ENCODE measurements around the gene TBX20. TPM values are rescaled to one million over a fixed set of nuclear protein-coding genes. Genes with fewer than 3 reads are reported as not detected.

The TBX20 gene
- total and polyA plus RNA-seq, 2 experiments from 2014 or later, result 2.4 to 14.8 TPM

DNA sequence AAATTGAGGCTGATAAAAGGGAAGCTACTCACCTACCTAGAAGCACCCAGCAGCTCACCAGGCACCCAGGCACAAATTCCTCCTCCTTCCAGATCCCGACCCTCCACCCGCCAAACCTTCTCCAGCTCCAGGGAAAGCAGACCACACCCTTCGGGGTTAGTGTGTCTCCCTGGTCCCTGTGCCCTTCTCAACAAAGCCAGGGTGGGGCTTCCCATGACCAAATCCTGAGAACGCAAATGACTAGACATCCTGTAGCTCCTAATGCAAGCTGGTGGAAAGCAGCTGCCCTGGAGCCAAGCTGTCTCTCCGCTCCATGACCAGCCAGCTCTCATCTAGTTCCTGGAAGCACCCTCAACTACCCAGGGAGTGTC is 4.4 kb downstream of the TBX20 start:
- Histone ChIP-seq H3K4me1 (ENCODE audit: insufficient read depth) (peaks cover 4% of the 10 kb centered on the region), H3K9me2 (replicated peaks; ENCODE audit: insufficient read depth) (no peaks in the 10 kb centered on the region), H3K27ac (no peak overlapping the region), H3K36me3 (replicated peaks; ENCODE audit: insufficient read depth, low read depth) (no peaks in the 10 kb centered on the region), H3K79me2 (peaks cover 24% of the 10 kb centered on the region), H3K4me3 (no peak overlapping the region), H3K9me3 (ENCODE audit: low read depth) (no peaks in the 10 kb centered on the region), H3K4me2 (peak overlapping the region; percentile 93), H4K20me1 (ENCODE audit: insufficient read depth, poor library complexity, severe bottlenecking) (no peaks in the 10 kb centered on the region), H3K27me3 (peaks cover 68% of the 10 kb centered on the region), H2AFZ (no peak overlapping the region)
- WGBS (ENCODE audit: low lambda C conversion rate, missing lambda C conversion rate), result 40% methylated on average over 5 of the region's 5 CpGs
- TF ChIP-seq EZH2phosphoT487 (IDR thresholded peaks at IDR 0.05; ENCODE audit: low read depth, severe bottlenecking, unreplicated experiment) (no peak), EZH2 (IDR thresholded peaks at IDR 0.05; ENCODE audit: borderline replicate concordance) (no peak)
- TF ChIP-seq, protein P1, sequence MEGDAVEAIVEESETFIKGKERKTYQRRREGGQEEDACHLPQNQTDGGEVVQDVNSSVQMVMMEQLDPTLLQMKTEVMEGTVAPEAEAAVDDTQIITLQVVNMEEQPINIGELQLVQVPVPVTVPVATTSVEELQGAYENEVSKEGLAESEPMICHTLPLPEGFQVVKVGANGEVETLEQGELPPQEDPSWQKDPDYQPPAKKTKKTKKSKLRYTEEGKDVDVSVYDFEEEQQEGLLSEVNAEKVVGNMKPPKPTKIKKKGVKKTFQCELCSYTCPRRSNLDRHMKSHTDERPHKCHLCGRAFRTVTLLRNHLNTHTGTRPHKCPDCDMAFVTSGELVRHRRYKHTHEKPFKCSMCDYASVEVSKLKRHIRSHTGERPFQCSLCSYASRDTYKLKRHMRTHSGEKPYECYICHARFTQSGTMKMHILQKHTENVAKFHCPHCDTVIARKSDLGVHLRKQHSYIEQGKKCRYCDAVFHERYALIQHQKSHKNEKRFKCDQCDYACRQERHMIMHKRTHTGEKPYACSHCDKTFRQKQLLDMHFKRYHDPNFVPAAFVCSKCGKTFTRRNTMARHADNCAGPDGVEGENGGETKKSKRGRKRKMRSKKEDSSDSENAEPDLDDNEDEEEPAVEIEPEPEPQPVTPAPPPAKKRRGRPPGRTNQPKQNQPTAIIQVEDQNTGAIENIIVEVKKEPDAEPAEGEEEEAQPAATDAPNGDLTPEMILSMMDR (IDR thresholded peaks at IDR 0.05; ENCODE audit: poor library complexity), result no peak
- no peak for DNase-seq (ENCODE audit: low spot score)

DNA sequence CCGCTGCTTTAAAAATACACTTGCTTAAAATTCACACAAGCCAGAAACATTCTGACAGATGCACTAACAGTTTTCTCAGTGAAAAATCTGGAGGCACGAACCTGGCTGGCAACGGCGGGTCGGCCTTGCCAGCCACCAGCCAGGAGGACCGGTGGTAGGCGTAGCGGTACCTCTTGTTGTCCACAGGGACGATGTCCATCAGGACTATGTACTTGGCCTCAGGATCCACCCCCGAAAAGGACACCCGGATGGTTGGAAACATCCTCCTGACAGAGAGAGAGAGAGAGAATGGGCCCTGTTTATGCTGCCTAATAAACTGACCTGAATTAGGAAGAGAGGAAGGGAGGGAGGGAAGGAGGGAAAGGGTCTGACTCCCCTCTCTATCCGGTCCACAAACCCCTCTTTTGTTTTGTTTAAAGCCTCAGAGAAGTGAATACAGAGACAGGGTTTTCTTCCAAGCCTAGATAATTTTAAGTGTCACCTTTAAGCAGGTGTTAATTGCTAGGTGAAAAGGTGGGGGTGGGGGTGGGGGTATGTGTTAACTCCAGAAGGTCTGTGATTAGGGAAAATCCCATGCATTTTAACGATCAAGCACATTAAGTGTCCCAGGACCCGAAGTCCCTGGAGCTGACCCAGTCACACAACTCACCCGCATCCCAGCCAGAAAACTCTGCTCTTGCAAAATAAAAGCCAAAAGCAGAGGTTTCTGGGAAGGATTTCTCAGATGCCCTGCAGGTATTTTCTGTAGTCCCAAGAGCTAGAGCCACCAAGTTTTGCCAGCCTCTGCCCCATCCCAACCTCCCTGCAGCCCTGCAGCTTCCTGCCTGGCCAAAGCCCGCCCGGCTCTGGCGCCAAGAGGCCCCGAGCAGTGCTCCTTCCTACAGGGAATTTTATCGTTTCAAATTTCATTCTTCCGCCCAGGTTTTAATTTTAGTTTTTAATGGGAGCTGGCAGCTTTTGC is 5.0 kb downstream of the TBX20 start:
- no peak for DNase-seq (ENCODE audit: low spot score)
- Histone ChIP-seq H3K9me2 (replicated peaks; ENCODE audit: insufficient read depth) (no peaks in the 10 kb centered on the region), H3K36me3 (replicated peaks; ENCODE audit: insufficient read depth, low read depth) (no peaks in the 10 kb centered on the region), H3K9me3 (ENCODE audit: low read depth) (no peaks in the 10 kb centered on the region), H3K27me3 (peaks cover 64% of the 10 kb centered on the region), H3K79me2 (peaks cover 24% of the 10 kb centered on the region), H3K4me1 (ENCODE audit: insufficient read depth) (peaks cover 4% of the 10 kb centered on the region), H2AFZ (no peak overlapping the region), H4K20me1 (ENCODE audit: insufficient read depth, poor library complexity, severe bottlenecking) (no peaks in the 10 kb centered on the region), H3K4me3 (no peak overlapping the region), H3K4me2 (peak overlapping the region; percentile 93), H3K27ac (no peak overlapping the region)
- 37% methylated on average over 21 of the region's 21 CpGs for WGBS (ENCODE audit: low lambda C conversion rate, missing lambda C conversion rate)
- TF ChIP-seq EZH2phosphoT487 (IDR thresholded peaks at IDR 0.05; ENCODE audit: low read depth, severe bottlenecking, unreplicated experiment) (no peak), EZH2 (IDR thresholded peaks at IDR 0.05; ENCODE audit: borderline replicate concordance) (no peak)
- TF ChIP-seq, protein P1 (IDR thresholded peaks at IDR 0.05; ENCODE audit: poor library complexity), result no peak

- Histone ChIP-seq H3K4me3 (no peak overlapping the region), H3K4me2 (peak overlapping the region; percentile 50), H4K20me1 (ENCODE audit: insufficient read depth, poor library complexity, severe bottlenecking) (no peaks in the 10 kb centered on the region), H3K27me3 (peaks cover 44% of the 10 kb centered on the region), H3K4me1 (ENCODE audit: insufficient read depth) (no peaks in the 10 kb centered on the region), H3K9me3 (ENCODE audit: low read depth) (no peaks in the 10 kb centered on the region), H3K36me3 (replicated peaks; ENCODE audit: insufficient read depth, low read depth) (no peaks in the 10 kb centered on the region), H3K79me2 (peaks cover 12% of the 10 kb centered on the region), H3K9me2 (replicated peaks; ENCODE audit: insufficient read depth) (no peaks in the 10 kb centered on the region), H2AFZ (no peak overlapping the region), H3K27ac (no peak overlapping the region)
- no peak for TF ChIP-seq EZH2 (IDR thresholded peaks at IDR 0.05; ENCODE audit: borderline replicate concordance)
- TF ChIP-seq EZH2phosphoT487 (IDR thresholded peaks at IDR 0.05; ENCODE audit: low read depth, severe bottlenecking, unreplicated experiment), result no peak
- TF ChIP-seq, protein P1 (IDR thresholded peaks at IDR 0.05; ENCODE audit: poor library complexity), result no peak
- DNase-seq (ENCODE audit: low spot score), result no peak
These were observed 7.1 kb downstream of the TBX20 start for GRCh38 chr7:35246819-35247218.

All from hepatocyte (in vitro differentiated cells).